Gastroesophageal sphincter (tissue), 3 donors: ENCODE data around the gene PRG3.

Experiments used
- CTCF ChIP-seq, 4 experiments: fragments of 200-600 bp in 2 of 4; fragments of 450-650 bp in 2 of 4; sonication (generic) in 1 of 4; IDR thresholded peaks; one replicate each; pipeline ENCODE4 v1.5.1; 2017 to 2019; ENCODE audit warnings: antibody characterized with exemption in 4 of 4, mild to moderate bottlenecking in 2 of 4, moderate library complexity in 2 of 4
- EP300 ChIP-seq: sonication (generic); formaldehyde crosslinking; IDR thresholded peaks from one replicate; pipeline ENCODE4 v1.6.1; 2017; ENCODE audit warnings: antibody characterized with exemption, mild to moderate bottlenecking

GRCh38 chr11:57408771-57409170, 27.8 kb upstream of the PRG3 start:
- TF ChIP-seq CTCF (IDR thresholded peaks at IDR 0.05) (no peak), EP300 (no peak)
